Astrocyte (in vitro differentiated cells and primary cell): ENCODE measurements around the gene EPHA2. TPM values are rescaled to one million over a fixed set of nuclear protein-coding genes. Genes with fewer than 3 reads are reported as not detected.

Source experiments
- DNase-seq: peaks from one replicate; pipeline ENCODE4 v3.0.0-alpha.2; 2010; ENCODE audit warnings: low read depth
- FAIRE-seq: peaks from 2 replicates; lab custom pipeline; 2011; peaks lifted over from hg19 to GRCh38; lab: Jason Lieb, UNC
- H2AFZ ChIP-seq: 2 replicates; pipeline ENCODE4 v1.6.0; 2012; ENCODE audit warnings: low read depth, low read length, inconsistent platforms
- H3K27ac ChIP-seq: 2 replicates; pipeline ENCODE4 v1.5.1; 2011; ENCODE audit warnings: low read depth, low read length, inconsistent platforms
- H3K27me3 ChIP-seq: 2 replicates; pipeline ENCODE4 v1.6.0; 2011; ENCODE audit warnings: low read length, inconsistent platforms; ENCODE audit not compliant: insufficient read depth
- H3K36me3 ChIP-seq: 2 replicates; pipeline ENCODE4 v1.5.1; 2011; ENCODE audit warnings: low read length, inconsistent platforms; ENCODE audit not compliant: insufficient read depth
- H3K4me1 ChIP-seq: 2 replicates; pipeline ENCODE4 v1.5.1; 2011; ENCODE audit warnings: low read length, inconsistent platforms; ENCODE audit not compliant: insufficient read depth
- H3K4me2 ChIP-seq: 2 replicates; pipeline ENCODE4 v1.6.0; 2012; ENCODE audit warnings: low read length, inconsistent platforms
- H3K4me3 ChIP-seq: 2 replicates; pipeline ENCODE4 v1.5.1; 2011; ENCODE audit warnings: low read depth, mild to moderate bottlenecking, low read length, inconsistent platforms; ENCODE audit not compliant: insufficient read depth
- H3K79me2 ChIP-seq: 2 replicates; pipeline ENCODE4 v1.6.0; 2012; ENCODE audit warnings: mild to moderate bottlenecking, low read length, inconsistent platforms; ENCODE audit not compliant: insufficient read depth
- H3K9ac ChIP-seq: 2 replicates; pipeline ENCODE4 v1.6.0; 2012; ENCODE audit warnings: mild to moderate bottlenecking, low read length, inconsistent platforms
- H3K9me3 ChIP-seq: 2 replicates; pipeline ENCODE4 v1.5.1; 2012; ENCODE audit warnings: low read depth, mild to moderate bottlenecking, low read length, inconsistent platforms; ENCODE audit not compliant: insufficient read depth
- H4K20me1 ChIP-seq: 2 replicates; pipeline ENCODE4 v1.6.0; 2012; ENCODE audit warnings: low read length, inconsistent platforms; ENCODE audit not compliant: insufficient read depth
- H3K27ac Mint-ChIP-seq: one replicate; pipeline ENCODE4 v1.8.0; 2021; ENCODE audit warnings: mild to moderate bottlenecking, mixed read lengths; ENCODE audit not compliant: unreplicated experiment
- H3K27me3 Mint-ChIP-seq: one replicate; pipeline ENCODE4 v1.8.0; 2021; ENCODE audit warnings: low read depth, mixed read lengths; ENCODE audit not compliant: unreplicated experiment
- H3K36me3 Mint-ChIP-seq: one replicate; pipeline ENCODE4 v1.8.0; 2021; ENCODE audit warnings: low read depth, mixed read lengths; ENCODE audit not compliant: unreplicated experiment
- H3K4me1 Mint-ChIP-seq: one replicate; pipeline ENCODE4 v1.8.0; 2021; ENCODE audit warnings: low read depth, mixed read lengths; ENCODE audit not compliant: unreplicated experiment
- H3K4me3 Mint-ChIP-seq: one replicate; pipeline ENCODE4 v1.8.0; 2021; ENCODE audit warnings: mild to moderate bottlenecking, moderate library complexity, mixed read lengths; ENCODE audit not compliant: unreplicated experiment
- H3K9me3 Mint-ChIP-seq: one replicate; pipeline ENCODE4 v1.8.0; 2021; ENCODE audit warnings: mild to moderate bottlenecking, mixed read lengths; ENCODE audit not compliant: unreplicated experiment
- EZH2 ChIP-seq: IDR thresholded peaks from 2 replicates; pipeline ENCODE4 v1.6.1; 2012; ENCODE audit warnings: mild to moderate bottlenecking, low read length, inconsistent platforms; ENCODE audit not compliant: insufficient read depth
- total RNA-seq: library from RNA; stranded (reverse); gene quantifications from 2 replicates; pipeline ENCODE4 v1.2.1, GENCODE V29; 2021
- TF ChIP-seq, protein P1 (sequence below): IDR thresholded peaks from 2 replicates; pipeline ENCODE4 v1.5.1; 2011; ENCODE audit warnings: low read depth, mild to moderate bottlenecking, inconsistent platforms, low read length, moderate library complexity; ENCODE audit not compliant: insufficient read depth

Gene EPHA2
- total RNA-seq, 1 donor from 2014 or later: 140 TPM

DNA sequence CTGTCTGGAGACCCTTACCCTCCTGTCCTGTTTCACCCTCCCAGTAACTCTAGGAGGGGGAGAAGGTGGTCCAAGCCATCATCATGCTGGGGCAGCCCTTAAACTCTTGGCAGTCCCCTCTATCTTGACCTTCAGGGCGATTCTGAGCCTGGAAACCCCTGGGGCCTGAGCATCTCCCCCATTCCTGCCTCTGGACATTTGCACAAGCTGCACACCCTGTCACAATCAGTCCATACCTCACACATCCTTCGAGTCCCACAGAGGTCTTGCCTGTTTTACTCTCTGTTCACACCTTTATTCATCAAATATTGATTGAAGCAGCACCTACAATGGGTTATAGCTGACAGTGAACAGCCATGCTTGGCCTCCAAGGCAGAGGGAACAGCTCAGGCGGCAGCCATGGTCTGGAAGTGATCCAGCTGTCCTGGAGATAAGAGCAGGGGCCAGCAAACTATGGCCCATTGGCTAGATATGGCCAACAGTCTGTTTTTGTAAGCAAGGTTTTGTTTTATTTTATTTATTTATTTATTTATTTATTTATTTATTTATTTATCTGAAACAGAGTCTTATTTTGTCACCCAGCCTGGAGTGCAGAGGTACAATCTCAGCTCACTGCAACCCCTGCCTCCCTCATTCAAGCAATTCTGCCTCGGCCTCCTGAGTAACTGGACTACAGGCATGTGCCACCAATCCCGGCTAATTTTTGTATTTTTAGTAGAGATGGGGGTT is 75.3 kb downstream of the EPHA2 start:
- Mint-ChIP-seq H3K36me3 (no peaks in the 10 kb centered on the region), H3K4me3 (no peak overlapping the region), H3K4me1 (no peaks in the 10 kb centered on the region), H3K27me3 (peaks cover 17% of the 10 kb centered on the region), H3K9me3 (no peaks in the 10 kb centered on the region), H3K27ac (no peak overlapping the region)
- no peaks in the 10 kb centered on the region for H3K36me3 ChIP-seq
- no peaks in the 10 kb centered on the region for H3K27me3 ChIP-seq
- H3K79me2 ChIP-seq: no peaks in the 10 kb centered on the region
- no peak for TF ChIP-seq EZH2
- TF ChIP-seq, protein P1, sequence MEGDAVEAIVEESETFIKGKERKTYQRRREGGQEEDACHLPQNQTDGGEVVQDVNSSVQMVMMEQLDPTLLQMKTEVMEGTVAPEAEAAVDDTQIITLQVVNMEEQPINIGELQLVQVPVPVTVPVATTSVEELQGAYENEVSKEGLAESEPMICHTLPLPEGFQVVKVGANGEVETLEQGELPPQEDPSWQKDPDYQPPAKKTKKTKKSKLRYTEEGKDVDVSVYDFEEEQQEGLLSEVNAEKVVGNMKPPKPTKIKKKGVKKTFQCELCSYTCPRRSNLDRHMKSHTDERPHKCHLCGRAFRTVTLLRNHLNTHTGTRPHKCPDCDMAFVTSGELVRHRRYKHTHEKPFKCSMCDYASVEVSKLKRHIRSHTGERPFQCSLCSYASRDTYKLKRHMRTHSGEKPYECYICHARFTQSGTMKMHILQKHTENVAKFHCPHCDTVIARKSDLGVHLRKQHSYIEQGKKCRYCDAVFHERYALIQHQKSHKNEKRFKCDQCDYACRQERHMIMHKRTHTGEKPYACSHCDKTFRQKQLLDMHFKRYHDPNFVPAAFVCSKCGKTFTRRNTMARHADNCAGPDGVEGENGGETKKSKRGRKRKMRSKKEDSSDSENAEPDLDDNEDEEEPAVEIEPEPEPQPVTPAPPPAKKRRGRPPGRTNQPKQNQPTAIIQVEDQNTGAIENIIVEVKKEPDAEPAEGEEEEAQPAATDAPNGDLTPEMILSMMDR: no peak
- no peak overlapping the region for H3K4me3 ChIP-seq
- FAIRE-seq: no peak
- H3K9ac ChIP-seq: no peak overlapping the region
- H3K4me2 ChIP-seq: no peak overlapping the region
- no peak overlapping the region for H3K27ac ChIP-seq
- DNase-seq: no peak
- peaks cover 23% of the 10 kb centered on the region for H3K4me1 ChIP-seq
- H4K20me1 ChIP-seq: no peaks in the 10 kb centered on the region
- no peak overlapping the region for H2AFZ ChIP-seq
- no peaks in the 10 kb centered on the region for H3K9me3 ChIP-seq

DNA sequence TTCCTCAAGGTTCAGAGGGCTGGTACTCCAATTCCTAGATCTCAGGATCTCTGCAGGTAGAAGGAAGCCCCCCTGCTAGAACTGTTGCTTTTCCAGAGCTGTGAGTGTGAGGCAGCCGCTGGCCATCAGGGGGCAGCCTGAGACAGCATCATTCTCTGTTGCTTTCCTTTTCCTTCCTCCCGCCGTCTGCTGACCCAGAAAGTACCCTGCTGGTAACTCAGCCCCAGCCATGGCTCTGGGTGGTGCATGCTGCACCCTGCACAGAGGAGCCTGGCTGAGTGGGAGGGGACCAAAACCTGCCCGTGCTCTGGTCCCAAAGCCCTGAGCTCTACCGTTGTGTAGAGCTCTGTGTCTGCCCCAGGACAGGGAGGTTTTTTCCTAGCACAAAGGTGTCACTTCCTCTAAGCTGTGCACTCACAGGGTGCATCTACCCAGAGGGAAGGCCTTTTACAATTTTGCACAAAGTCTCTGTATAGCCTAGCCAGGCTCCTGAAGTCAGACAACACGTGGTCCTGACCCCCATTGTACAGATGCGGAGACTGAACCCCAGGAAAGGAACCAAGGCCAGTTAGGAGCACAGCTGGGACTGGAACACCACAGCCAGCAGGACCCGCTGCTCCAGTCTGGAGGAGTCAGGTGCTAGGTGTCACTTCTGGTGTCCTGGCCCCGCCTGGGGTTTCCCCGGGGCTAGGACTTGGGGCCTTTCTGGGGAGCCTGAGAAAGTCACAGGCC is 76.8 kb downstream of the EPHA2 start:
- Mint-ChIP-seq H3K4me1 (peaks cover 2% of the 10 kb centered on the region), H3K27ac (peak overlapping the region; percentile 80), H3K36me3 (no peaks in the 10 kb centered on the region), H3K27me3 (peaks cover 22% of the 10 kb centered on the region), H3K4me3 (no peak overlapping the region), H3K9me3 (no peaks in the 10 kb centered on the region)
- Histone ChIP-seq H3K9ac (no peak overlapping the region), H3K79me2 (no peaks in the 10 kb centered on the region), H2AFZ (peak overlapping the region; percentile 58), H3K36me3 (no peaks in the 10 kb centered on the region), H3K27me3 (no peaks in the 10 kb centered on the region), H4K20me1 (no peaks in the 10 kb centered on the region), H3K4me3 (no peak overlapping the region), H3K27ac (no peak overlapping the region), H3K9me3 (no peaks in the 10 kb centered on the region), H3K4me2 (peak overlapping the region; percentile 52), H3K4me1 (peaks cover 30% of the 10 kb centered on the region)
- no peak for TF ChIP-seq EZH2
- TF ChIP-seq, protein P1: peak; percentile 81
- DNase-seq: peak; percentile 35
- FAIRE-seq: no peak
